Measurements from ENCODE around the gene HMGCR. TPM values are rescaled to one million over a fixed set of nuclear protein-coding genes. Genes with fewer than 3 reads are reported as not detected.

The HMGCR gene
- total RNA-seq, 1 donor = 144 TPM

GRCh38 chr5:75320371-75320770 lies 16.6 kb upstream of the HMGCR start:
- H3K27me3 ChIP-seq (ENCODE audit: insufficient read depth, low read length) = no peaks in the 10 kb centered on the region
- no peaks in the 10 kb centered on the region for H3K36me3 ChIP-seq (ENCODE audit: insufficient read depth, low read length)
- no peaks in the 10 kb centered on the region for H4K20me1 ChIP-seq (ENCODE audit: insufficient read depth, low read length)
- H3K9me3 ChIP-seq (ENCODE audit: low read depth, low read length) = no peaks in the 10 kb centered on the region
- H3K27ac ChIP-seq (ENCODE audit: low read depth, low read length) = peak overlapping the region; percentile 51
- peak overlapping the region; percentile 18 for H3K4me3 ChIP-seq (ENCODE audit: insufficient read depth, low read length)
- H3K79me2 ChIP-seq (ENCODE audit: insufficient read depth, low read length) = no peaks in the 10 kb centered on the region
- peak overlapping the region; percentile 62 for H2AFZ ChIP-seq (ENCODE audit: low read length)
- no peak for DNase-seq (ENCODE audit: insufficient read length, low spot score, missing footprints)
- peak overlapping the region; percentile 71 for H3K4me2 ChIP-seq (ENCODE audit: insufficient read depth, low read length)
- no peak for TF ChIP-seq CTCF (IDR thresholded peaks at IDR 0.05; ENCODE audit: extremely low read depth, low read depth, low read length)
- H3K4me1 ChIP-seq (ENCODE audit: insufficient read depth, low read length) = peaks cover 19% of the 10 kb centered on the region

- no peaks in the 10 kb centered on the region for H3K79me2 ChIP-seq (ENCODE audit: insufficient read depth, low read length)
- H3K4me3 ChIP-seq (ENCODE audit: insufficient read depth, low read length) = no peak overlapping the region
- no peak for DNase-seq (ENCODE audit: insufficient read length, low spot score, missing footprints)
- no peak for TF ChIP-seq CTCF (IDR thresholded peaks at IDR 0.05; ENCODE audit: extremely low read depth, low read depth, low read length)
- no peaks in the 10 kb centered on the region for H4K20me1 ChIP-seq (ENCODE audit: insufficient read depth, low read length)
- H3K4me2 ChIP-seq (ENCODE audit: insufficient read depth, low read length) = no peak overlapping the region
- H2AFZ ChIP-seq (ENCODE audit: low read length) = no peak overlapping the region
- no peaks in the 10 kb centered on the region for H3K9me3 ChIP-seq (ENCODE audit: low read depth, low read length)
- H3K27ac ChIP-seq (ENCODE audit: low read depth, low read length) = no peak overlapping the region
- peaks cover 19% of the 10 kb centered on the region for H3K4me1 ChIP-seq (ENCODE audit: insufficient read depth, low read length)
- no peaks in the 10 kb centered on the region for H3K27me3 ChIP-seq (ENCODE audit: insufficient read depth, low read length)
- no peaks in the 10 kb centered on the region for H3K36me3 ChIP-seq (ENCODE audit: insufficient read depth, low read length)
These were observed 15.0 kb upstream of the HMGCR start for GRCh38 chr5:75322066-75322465.

- no peak for DNase-seq (ENCODE audit: insufficient read length, low spot score, missing footprints)
- Histone ChIP-seq H3K4me2 (ENCODE audit: insufficient read depth, low read length) (no peak overlapping the region), H3K27ac (ENCODE audit: low read depth, low read length) (no peak overlapping the region), H3K36me3 (ENCODE audit: insufficient read depth, low read length) (no peaks in the 10 kb centered on the region), H2AFZ (ENCODE audit: low read length) (no peak overlapping the region), H3K27me3 (ENCODE audit: insufficient read depth, low read length) (no peaks in the 10 kb centered on the region), H3K4me1 (ENCODE audit: insufficient read depth, low read length) (peaks cover 18% of the 10 kb centered on the region), H3K9me3 (ENCODE audit: low read depth, low read length) (no peaks in the 10 kb centered on the region), H3K79me2 (ENCODE audit: insufficient read depth, low read length) (no peaks in the 10 kb centered on the region), H4K20me1 (ENCODE audit: insufficient read depth, low read length) (no peaks in the 10 kb centered on the region), H3K4me3 (ENCODE audit: insufficient read depth, low read length) (no peak overlapping the region)
- no peak for TF ChIP-seq CTCF (IDR thresholded peaks at IDR 0.05; ENCODE audit: extremely low read depth, low read depth, low read length)
These were observed 12.2 kb upstream of the HMGCR start for GRCh38 chr5:75324791-75325190.

- no peaks in the 10 kb centered on the region for H3K27me3 ChIP-seq (ENCODE audit: insufficient read depth, low read length)
- H3K9me3 ChIP-seq (ENCODE audit: low read depth, low read length) = no peaks in the 10 kb centered on the region
These were observed 11.8 kb upstream of the HMGCR start for GRCh38 chr5:75325242-75325641.

More at GRCh38 chr5:75325242-75325641, 11.8 kb upstream of the HMGCR start:
- DNase-seq (ENCODE audit: insufficient read length, low spot score, missing footprints) = no peak
- no peaks in the 10 kb centered on the region for H3K36me3 ChIP-seq (ENCODE audit: insufficient read depth, low read length)
- no peaks in the 10 kb centered on the region for H3K79me2 ChIP-seq (ENCODE audit: insufficient read depth, low read length)
- no peaks in the 10 kb centered on the region for H4K20me1 ChIP-seq (ENCODE audit: insufficient read depth, low read length)
- H3K4me2 ChIP-seq (ENCODE audit: insufficient read depth, low read length) = no peak overlapping the region
- no peak overlapping the region for H2AFZ ChIP-seq (ENCODE audit: low read length)
- peaks cover 14% of the 10 kb centered on the region for H3K4me1 ChIP-seq (ENCODE audit: insufficient read depth, low read length)
- no peak overlapping the region for H3K27ac ChIP-seq (ENCODE audit: low read depth, low read length)
- H3K4me3 ChIP-seq (ENCODE audit: insufficient read depth, low read length) = no peak overlapping the region
- TF ChIP-seq CTCF (IDR thresholded peaks at IDR 0.05; ENCODE audit: extremely low read depth, low read depth, low read length) = peak; percentile 22

Measured in osteoblast (primary cell).